Measurements from ENCODE around the gene GRIN3A.

GRCh38 chr9:101528015-101528414, 210.4 kb downstream of the GRIN3A start:
- TF ChIP-seq, protein P1, sequence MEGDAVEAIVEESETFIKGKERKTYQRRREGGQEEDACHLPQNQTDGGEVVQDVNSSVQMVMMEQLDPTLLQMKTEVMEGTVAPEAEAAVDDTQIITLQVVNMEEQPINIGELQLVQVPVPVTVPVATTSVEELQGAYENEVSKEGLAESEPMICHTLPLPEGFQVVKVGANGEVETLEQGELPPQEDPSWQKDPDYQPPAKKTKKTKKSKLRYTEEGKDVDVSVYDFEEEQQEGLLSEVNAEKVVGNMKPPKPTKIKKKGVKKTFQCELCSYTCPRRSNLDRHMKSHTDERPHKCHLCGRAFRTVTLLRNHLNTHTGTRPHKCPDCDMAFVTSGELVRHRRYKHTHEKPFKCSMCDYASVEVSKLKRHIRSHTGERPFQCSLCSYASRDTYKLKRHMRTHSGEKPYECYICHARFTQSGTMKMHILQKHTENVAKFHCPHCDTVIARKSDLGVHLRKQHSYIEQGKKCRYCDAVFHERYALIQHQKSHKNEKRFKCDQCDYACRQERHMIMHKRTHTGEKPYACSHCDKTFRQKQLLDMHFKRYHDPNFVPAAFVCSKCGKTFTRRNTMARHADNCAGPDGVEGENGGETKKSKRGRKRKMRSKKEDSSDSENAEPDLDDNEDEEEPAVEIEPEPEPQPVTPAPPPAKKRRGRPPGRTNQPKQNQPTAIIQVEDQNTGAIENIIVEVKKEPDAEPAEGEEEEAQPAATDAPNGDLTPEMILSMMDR (IDR thresholded peaks at IDR 0.05) = no peak
- TF ChIP-seq POLR2A (IDR thresholded peaks at IDR 0.05) = no peak
- TF ChIP-seq POLR2AphosphoS5 (IDR thresholded peaks at IDR 0.05) = no peak
